ENCODE results near the gene LYPD3. TPM values are rescaled to one million over a fixed set of nuclear protein-coding genes. Genes with fewer than 3 reads are reported as not detected.

The LYPD3 gene
- total and polyA plus RNA-seq, 2 experiments from 2014 or later, result 4.6 to 13.2 TPM

DNA sequence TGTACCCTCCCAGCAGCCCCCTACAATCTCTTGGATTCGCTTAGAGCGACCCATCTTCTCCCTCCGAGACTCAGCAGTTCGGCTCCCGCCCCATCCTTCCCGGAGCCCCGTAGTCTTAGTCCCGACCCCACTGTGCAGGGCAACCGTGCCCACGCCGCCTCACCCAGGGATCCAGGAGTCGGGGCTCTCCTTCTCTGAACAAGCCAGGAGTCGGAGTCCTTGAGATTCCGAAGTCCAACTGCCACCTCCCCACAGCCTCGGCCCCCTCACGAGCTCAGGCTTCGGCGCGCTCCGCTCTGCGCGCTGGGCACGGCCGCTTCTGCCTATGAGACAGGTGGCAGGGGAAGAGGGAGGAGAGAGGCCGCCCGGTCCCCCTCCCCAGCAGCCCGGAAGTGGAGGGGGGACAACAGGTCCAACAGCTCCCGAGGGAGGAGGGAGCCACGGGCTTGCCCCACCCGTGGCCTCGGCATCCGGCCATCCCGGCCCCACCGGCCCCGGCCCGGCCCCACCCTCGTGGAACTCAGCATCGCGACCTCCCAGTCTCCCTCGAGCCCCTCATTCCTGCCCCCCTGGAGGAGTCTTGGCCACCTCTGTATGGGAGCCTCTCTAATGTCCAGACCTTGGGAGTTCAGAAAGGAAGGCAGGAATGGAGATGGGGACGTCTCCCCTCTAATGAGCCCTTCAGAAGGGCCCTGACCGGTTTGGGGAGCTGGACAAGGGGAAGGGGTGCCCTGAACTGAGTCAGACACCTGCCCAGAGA is 39.2 kb upstream of the LYPD3 start, which contains the start of gene PHLDB3:
Gene PHLDB3, minus strand, starts transcription at position 321 of the 760 bp plus-strand sequence. CDS start 628 bp downstream, outside the sequence.
- peak within 1 kb of the TSS; percentile 91 for H3K4me2 ChIP-seq
- peaks cover 11% of the 10 kb centered on the region for H3K4me1 ChIP-seq (ENCODE audit: insufficient read depth)
- no peaks in the 10 kb centered on the region for H4K20me1 ChIP-seq (ENCODE audit: insufficient read depth, poor library complexity, severe bottlenecking)
- H3K27me3 ChIP-seq, result no peaks in the 10 kb centered on the region
- H3K79me2 ChIP-seq, result peaks cover 12% of the 10 kb centered on the region
- TF ChIP-seq EZH2phosphoT487 (IDR thresholded peaks at IDR 0.05; ENCODE audit: low read depth, severe bottlenecking, unreplicated experiment) (no peak), EZH2 (IDR thresholded peaks at IDR 0.05; ENCODE audit: borderline replicate concordance) (no peak), CTCF (IDR thresholded peaks at IDR 0.05; ENCODE audit: poor library complexity) (no peak)
- peak within 1 kb of the TSS; percentile 50 for H3K4me3 ChIP-seq
- peak within 1 kb of the TSS; percentile 82 for H2AFZ ChIP-seq
- H3K9me2 ChIP-seq (replicated peaks; ENCODE audit: insufficient read depth), result no peaks in the 10 kb centered on the region
- peak; percentile 77 for DNase-seq (ENCODE audit: low spot score)
- peak within 1 kb of the TSS; percentile 91 for H3K27ac ChIP-seq
- H3K36me3 ChIP-seq (replicated peaks; ENCODE audit: insufficient read depth, low read depth), result no peaks in the 10 kb centered on the region
- no peaks in the 10 kb centered on the region for H3K9me3 ChIP-seq (ENCODE audit: low read depth)
- WGBS (ENCODE audit: low lambda C conversion rate, missing lambda C conversion rate), result 4% methylated on average over 38 of the region's 42 CpGs

DNA sequence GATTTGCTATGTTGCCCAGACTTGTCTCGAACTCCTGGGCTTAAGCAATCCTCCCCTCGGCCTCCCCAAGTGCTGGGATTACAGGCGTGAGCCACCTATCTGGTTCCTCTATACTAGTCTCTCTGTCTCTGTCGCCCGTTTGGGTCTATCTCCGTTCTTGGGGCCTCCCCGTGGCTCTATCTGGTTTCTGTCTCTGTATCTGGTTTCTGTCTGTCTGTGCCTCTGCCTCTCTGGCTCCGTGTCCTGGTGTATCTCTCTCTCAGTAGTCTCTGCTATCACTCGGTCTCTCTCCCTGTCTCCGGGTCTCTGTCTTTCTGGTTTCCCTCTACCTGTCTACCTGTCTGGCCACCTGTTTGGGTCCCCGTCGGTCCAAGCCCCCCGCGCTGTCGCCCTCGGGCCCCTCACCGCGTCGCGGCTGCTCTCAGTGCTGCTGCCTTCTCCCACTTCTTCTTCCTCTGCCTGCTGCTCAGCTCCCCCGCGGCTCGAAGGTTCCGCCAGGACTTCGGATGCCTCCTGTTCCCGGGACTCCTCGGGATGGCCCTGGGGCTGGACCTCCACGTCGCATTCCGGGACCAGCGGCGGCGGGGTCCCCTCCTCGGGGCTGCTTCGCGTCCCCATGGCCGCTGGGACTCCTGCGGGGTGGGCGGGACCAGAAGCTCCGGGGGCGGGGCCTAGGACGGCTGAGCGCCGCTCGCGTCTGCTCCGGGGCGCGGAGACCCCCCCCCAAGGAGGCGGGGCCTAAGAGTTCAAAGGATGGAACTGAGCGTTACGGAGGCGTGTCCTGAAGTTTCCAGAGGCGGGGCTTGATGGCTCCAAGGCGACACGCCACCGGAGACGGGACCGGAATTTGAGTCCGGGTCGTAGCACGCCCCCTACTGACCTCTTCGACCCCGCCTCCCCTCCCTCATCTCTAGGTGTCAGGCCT is 38.4 kb upstream of the LYPD3 start:
- no peaks in the 10 kb centered on the region for H4K20me1 ChIP-seq (ENCODE audit: insufficient read depth, poor library complexity, severe bottlenecking)
- peak; percentile 41 for TF ChIP-seq CTCF (IDR thresholded peaks at IDR 0.05; ENCODE audit: poor library complexity)
- no peak for TF ChIP-seq EZH2 (IDR thresholded peaks at IDR 0.05; ENCODE audit: borderline replicate concordance)
- peak overlapping the region; percentile 82 for H2AFZ ChIP-seq
- H3K79me2 ChIP-seq, result peaks cover 12% of the 10 kb centered on the region
- H3K4me1 ChIP-seq (ENCODE audit: insufficient read depth), result peaks cover 19% of the 10 kb centered on the region
- H3K9me2 ChIP-seq (replicated peaks; ENCODE audit: insufficient read depth), result no peaks in the 10 kb centered on the region
- peak overlapping the region; percentile 91 for H3K27ac ChIP-seq
- peak overlapping the region; percentile 91 for H3K4me2 ChIP-seq
- peak overlapping the region; percentile 50 for H3K4me3 ChIP-seq
- no peaks in the 10 kb centered on the region for H3K9me3 ChIP-seq (ENCODE audit: low read depth)
- peak; percentile 99 for DNase-seq (ENCODE audit: low spot score)
- no peaks in the 10 kb centered on the region for H3K27me3 ChIP-seq
- no peaks in the 10 kb centered on the region for H3K36me3 ChIP-seq (replicated peaks; ENCODE audit: insufficient read depth, low read depth)
- 2% methylated on average over 55 of the region's 64 CpGs for WGBS (ENCODE audit: low lambda C conversion rate, missing lambda C conversion rate)

GRCh38 chr19:43502419-43502976 is 37.1 kb upstream of the LYPD3 start:
- Histone ChIP-seq H3K36me3 (replicated peaks; ENCODE audit: insufficient read depth, low read depth) (no peaks in the 10 kb centered on the region), H3K4me1 (ENCODE audit: insufficient read depth) (peaks cover 23% of the 10 kb centered on the region), H3K4me3 (no peak overlapping the region), H3K9me2 (replicated peaks; ENCODE audit: insufficient read depth) (no peaks in the 10 kb centered on the region), H4K20me1 (ENCODE audit: insufficient read depth, poor library complexity, severe bottlenecking) (no peaks in the 10 kb centered on the region), H3K9me3 (ENCODE audit: low read depth) (no peaks in the 10 kb centered on the region), H2AFZ (no peak overlapping the region), H3K79me2 (peaks cover 12% of the 10 kb centered on the region), H3K27me3 (no peaks in the 10 kb centered on the region), H3K27ac (no peak overlapping the region), H3K4me2 (peak overlapping the region; percentile 91)
- no peak for TF ChIP-seq EZH2 (IDR thresholded peaks at IDR 0.05; ENCODE audit: borderline replicate concordance)
- TF ChIP-seq CTCF (IDR thresholded peaks at IDR 0.05; ENCODE audit: poor library complexity), result no peak
- no peak for TF ChIP-seq EZH2phosphoT487 (IDR thresholded peaks at IDR 0.05; ENCODE audit: low read depth, severe bottlenecking, unreplicated experiment)
- 93% methylated on average over 23 of the region's 23 CpGs for WGBS (ENCODE audit: low lambda C conversion rate, missing lambda C conversion rate)
- no peak for DNase-seq (ENCODE audit: low spot score)

All from hepatocyte (in vitro differentiated cells).